GM18502 (cell line): ENCODE data around the gene GPR143.
A peak's percentile ranks its signal among the peaks of the same experiment; 100 is the strongest.

Experiments used
- ATAC-seq: cut with Tn5 transposase; IDR thresholded peaks from one replicate; pipeline ENCODE4 v1.9.1; 2021; ENCODE audit warnings: mild to moderate bottlenecking; ENCODE audit not compliant: unreplicated experiment, poor library complexity

The GPR143 gene

GRCh38 chrX:9710332-9710731 is 55.3 kb downstream of the GPR143 start:
- ATAC-seq = no peak

GRCh38 chrX:9708923-9709553 is 56.6 kb downstream of the GPR143 start:
- peak; percentile 80 for ATAC-seq

GRCh38 chrX:9708086-9708485 is 57.6 kb downstream of the GPR143 start:
- ATAC-seq = no peak

- no peak for ATAC-seq
Observed at GRCh38 chrX:9707306-9708033, 58.2 kb downstream of the GPR143 start.

- ATAC-seq = no peak
Observed at GRCh38 chrX:9706421-9706820, 59.2 kb downstream of the GPR143 start.

- no peak for ATAC-seq
Observed at GRCh38 chrX:9704876-9705465, 60.7 kb downstream of the GPR143 start.

GRCh38 chrX:9703406-9703805 is 62.2 kb downstream of the GPR143 start:
- no peak for ATAC-seq

GRCh38 chrX:9701790-9702189 is 63.9 kb downstream of the GPR143 start:
- ATAC-seq = no peak

- no peak for ATAC-seq
Observed at GRCh38 chrX:9700555-9700954, 65.1 kb downstream of the GPR143 start.

GRCh38 chrX:9698576-9698975 is 67.1 kb downstream of the GPR143 start:
- ATAC-seq = no peak

GRCh38 chrX:9693307-9694001 is 72.2 kb downstream of the GPR143 start:
- no peak for ATAC-seq

GRCh38 chrX:9690046-9690445 is 75.6 kb downstream of the GPR143 start:
- ATAC-seq = no peak

GRCh38 chrX:9688833-9689232 is 76.8 kb downstream of the GPR143 start:
- ATAC-seq = no peak

- ATAC-seq = no peak
Observed at GRCh38 chrX:9687899-9688298, 77.7 kb downstream of the GPR143 start.

GRCh38 chrX:9683350-9683749 is 82.3 kb downstream of the GPR143 start:
- ATAC-seq = no peak

- no peak for ATAC-seq
Observed at GRCh38 chrX:9682861-9683260, 82.8 kb downstream of the GPR143 start.

- ATAC-seq = no peak
Observed at GRCh38 chrX:9682456-9682855, 83.2 kb downstream of the GPR143 start.

GRCh38 chrX:9681422-9681821 is 84.2 kb downstream of the GPR143 start:
- ATAC-seq = no peak

- no peak for ATAC-seq
Observed at GRCh38 chrX:9681011-9681410, 84.6 kb downstream of the GPR143 start.

- ATAC-seq = no peak
Observed at GRCh38 chrX:9678215-9678965, 87.3 kb downstream of the GPR143 start.
